Neuron (in vitro differentiated cells): ENCODE results near the gene FH.

Source experiments
- H2AFZ ChIP-seq: one replicate; pipeline ENCODE4 v1.6.1; 2013; ENCODE audit warnings: low read depth, mild to moderate bottlenecking, inconsistent platforms, low read length, moderate library complexity
- H3K27me3 ChIP-seq: one replicate; pipeline ENCODE4 v1.6.1; 2013; ENCODE audit warnings: low read length; ENCODE audit not compliant: insufficient read depth
- H3K36me3 ChIP-seq: one replicate; pipeline ENCODE4 v1.6.1; 2013; ENCODE audit warnings: low read length; ENCODE audit not compliant: insufficient read depth
- H3K4me1 ChIP-seq: one replicate; pipeline ENCODE4 v1.6.1; 2013; ENCODE audit warnings: low read length; ENCODE audit not compliant: insufficient read depth
- H3K4me3 ChIP-seq: 2 replicates; pipeline ENCODE4 v1.5.1; 2013; ENCODE audit warnings: mild to moderate bottlenecking, low read length, moderate library complexity
- H3K9me3 ChIP-seq: one replicate; pipeline ENCODE4 v1.6.1; 2013; ENCODE audit warnings: low read length

FH gene

GRCh38 chr1:241519308-241520079, at the start of gene FH:
Gene FH, minus strand, starts transcription at chr1:241519755. Its CDS starts 33 bp downstream, at chr1:241519722.
- peaks cover 8% of the 10 kb centered on the region for H3K36me3 ChIP-seq
- peaks cover 2% of the 10 kb centered on the region for H3K27me3 ChIP-seq
- H3K9me3 ChIP-seq = no peaks in the 10 kb centered on the region
- H3K4me1 ChIP-seq = peaks cover 22% of the 10 kb centered on the region
- peak within 1 kb of the TSS; percentile 55 for H3K4me3 ChIP-seq
- peak within 1 kb of the TSS; percentile 77 for H2AFZ ChIP-seq

- no peaks in the 10 kb centered on the region for H3K36me3 ChIP-seq
- H3K9me3 ChIP-seq = no peaks in the 10 kb centered on the region
- no peaks in the 10 kb centered on the region for H3K27me3 ChIP-seq
- H3K4me3 ChIP-seq = no peak overlapping the region
- H3K4me1 ChIP-seq = no peaks in the 10 kb centered on the region
- H2AFZ ChIP-seq = no peak overlapping the region
These were observed 41.3 kb upstream of the FH start for GRCh38 chr1:241560849-241561187.

DNA sequence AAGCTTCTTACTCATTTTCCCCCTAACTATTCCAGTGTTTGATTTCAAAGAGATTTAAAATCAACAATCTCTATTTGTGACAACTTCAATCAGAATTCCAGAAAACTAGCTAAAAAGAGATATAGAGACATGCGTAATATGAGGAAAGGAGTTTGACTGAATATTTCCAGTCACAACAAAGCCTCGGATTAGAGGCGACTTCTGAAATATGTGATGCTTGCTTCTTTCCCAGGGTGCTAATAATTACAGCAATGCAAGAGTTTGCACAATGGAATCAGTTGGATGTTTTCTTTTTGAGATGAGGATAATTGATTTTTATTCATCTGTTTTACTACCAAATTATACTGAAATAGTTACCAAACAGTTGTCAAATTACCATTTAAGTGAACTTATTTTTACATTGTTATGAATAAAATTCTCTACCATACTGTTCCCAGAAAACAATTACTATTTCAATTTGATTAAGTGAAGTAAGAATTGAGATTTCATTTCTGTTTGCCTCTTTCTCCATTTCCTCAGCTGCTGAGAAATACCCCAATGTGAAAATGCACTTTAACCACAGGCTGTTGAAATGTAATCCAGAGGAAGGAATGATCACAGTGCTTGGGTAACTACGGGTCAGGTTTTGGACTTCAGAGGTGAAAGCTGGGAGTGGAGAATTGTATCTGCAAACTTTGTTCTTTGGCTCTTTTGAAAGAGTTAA, 40.7 kb upstream of the FH start:
- Histone ChIP-seq H3K27me3 (no peaks in the 10 kb centered on the region), H3K9me3 (no peaks in the 10 kb centered on the region), H3K4me1 (no peaks in the 10 kb centered on the region), H3K36me3 (no peaks in the 10 kb centered on the region), H2AFZ (no peak overlapping the region), H3K4me3 (no peak overlapping the region)

- H3K4me3 ChIP-seq = no peak overlapping the region
- no peaks in the 10 kb centered on the region for H3K36me3 ChIP-seq
- H2AFZ ChIP-seq = no peak overlapping the region
- no peaks in the 10 kb centered on the region for H3K4me1 ChIP-seq
- H3K27me3 ChIP-seq = no peaks in the 10 kb centered on the region
- no peaks in the 10 kb centered on the region for H3K9me3 ChIP-seq
These were observed 38.1 kb upstream of the FH start for GRCh38 chr1:241557551-241558193.

DNA sequence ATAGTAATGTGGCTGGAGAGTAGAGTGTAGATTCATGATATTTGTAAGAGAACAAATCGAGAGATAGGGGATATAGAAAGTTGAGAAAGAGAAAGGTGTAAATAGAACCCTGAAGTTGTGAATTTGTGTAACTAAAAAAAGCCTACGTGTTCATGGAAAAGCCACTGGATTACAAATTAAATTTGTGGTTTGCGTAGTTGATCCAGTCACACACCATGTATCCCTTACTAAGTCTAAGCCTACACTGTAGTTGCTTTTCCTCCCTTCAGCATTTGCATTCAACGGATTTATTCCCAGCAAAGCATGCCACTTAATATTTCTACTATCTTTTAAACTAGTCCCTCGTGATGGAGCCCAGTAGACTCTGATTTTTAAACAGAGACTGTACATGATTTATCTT, 37.5 kb upstream of the FH start:
- no peaks in the 10 kb centered on the region for H3K36me3 ChIP-seq
- no peak overlapping the region for H3K4me3 ChIP-seq
- H2AFZ ChIP-seq = no peak overlapping the region
- no peaks in the 10 kb centered on the region for H3K9me3 ChIP-seq
- no peaks in the 10 kb centered on the region for H3K27me3 ChIP-seq
- H3K4me1 ChIP-seq = no peaks in the 10 kb centered on the region

DNA sequence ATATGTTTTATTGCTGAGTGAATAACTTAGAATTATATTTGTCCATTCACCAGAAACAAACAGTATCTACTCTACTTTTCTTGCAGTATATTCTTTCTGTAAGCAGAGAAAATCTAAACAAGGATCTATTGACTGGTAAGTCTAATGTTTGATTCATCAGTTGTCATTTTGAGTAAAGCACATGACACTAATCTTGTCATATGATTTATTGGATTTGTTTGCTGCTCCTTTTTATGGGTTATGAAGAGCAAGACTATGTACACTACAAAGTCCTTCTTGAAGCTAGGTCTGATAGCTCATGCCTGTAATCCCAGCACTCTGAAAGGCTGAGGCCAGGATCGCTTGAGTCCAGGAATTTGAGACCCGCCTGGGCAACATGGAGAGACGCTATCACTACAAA, 36.0 kb upstream of the FH start:
- no peak overlapping the region for H3K4me3 ChIP-seq
- no peaks in the 10 kb centered on the region for H3K36me3 ChIP-seq
- H3K4me1 ChIP-seq = no peaks in the 10 kb centered on the region
- H2AFZ ChIP-seq = no peak overlapping the region
- H3K9me3 ChIP-seq = no peaks in the 10 kb centered on the region
- H3K27me3 ChIP-seq = no peaks in the 10 kb centered on the region

- H2AFZ ChIP-seq = no peak overlapping the region
- no peaks in the 10 kb centered on the region for H3K9me3 ChIP-seq
- no peak overlapping the region for H3K4me3 ChIP-seq
- H3K27me3 ChIP-seq = no peaks in the 10 kb centered on the region
- no peaks in the 10 kb centered on the region for H3K36me3 ChIP-seq
- no peaks in the 10 kb centered on the region for H3K4me1 ChIP-seq
These were observed 34.5 kb upstream of the FH start for GRCh38 chr1:241553886-241554592.

- no peak overlapping the region for H2AFZ ChIP-seq
These were observed 32.4 kb upstream of the FH start for GRCh38 chr1:241551759-241552638.

GRCh38 chr1:241550318-241550717, 30.8 kb upstream of the FH start:
- Histone ChIP-seq H3K9me3 (no peaks in the 10 kb centered on the region), H3K4me1 (no peaks in the 10 kb centered on the region), H3K27me3 (no peaks in the 10 kb centered on the region), H3K36me3 (no peaks in the 10 kb centered on the region), H3K4me3 (no peak overlapping the region), H2AFZ (no peak overlapping the region)

More at GRCh38 chr1:241551759-241552638, 32.4 kb upstream of the FH start:
- Histone ChIP-seq H3K4me3 (no peak overlapping the region), H3K4me1 (no peaks in the 10 kb centered on the region), H3K36me3 (no peaks in the 10 kb centered on the region), H3K27me3 (no peaks in the 10 kb centered on the region), H3K9me3 (no peaks in the 10 kb centered on the region)

GRCh38 chr1:241548008-241548407, 28.5 kb upstream of the FH start:
- no peaks in the 10 kb centered on the region for H3K27me3 ChIP-seq
- no peaks in the 10 kb centered on the region for H3K36me3 ChIP-seq
- no peak overlapping the region for H3K4me3 ChIP-seq
- no peaks in the 10 kb centered on the region for H3K9me3 ChIP-seq
- H2AFZ ChIP-seq = no peak overlapping the region
- no peaks in the 10 kb centered on the region for H3K4me1 ChIP-seq

DNA sequence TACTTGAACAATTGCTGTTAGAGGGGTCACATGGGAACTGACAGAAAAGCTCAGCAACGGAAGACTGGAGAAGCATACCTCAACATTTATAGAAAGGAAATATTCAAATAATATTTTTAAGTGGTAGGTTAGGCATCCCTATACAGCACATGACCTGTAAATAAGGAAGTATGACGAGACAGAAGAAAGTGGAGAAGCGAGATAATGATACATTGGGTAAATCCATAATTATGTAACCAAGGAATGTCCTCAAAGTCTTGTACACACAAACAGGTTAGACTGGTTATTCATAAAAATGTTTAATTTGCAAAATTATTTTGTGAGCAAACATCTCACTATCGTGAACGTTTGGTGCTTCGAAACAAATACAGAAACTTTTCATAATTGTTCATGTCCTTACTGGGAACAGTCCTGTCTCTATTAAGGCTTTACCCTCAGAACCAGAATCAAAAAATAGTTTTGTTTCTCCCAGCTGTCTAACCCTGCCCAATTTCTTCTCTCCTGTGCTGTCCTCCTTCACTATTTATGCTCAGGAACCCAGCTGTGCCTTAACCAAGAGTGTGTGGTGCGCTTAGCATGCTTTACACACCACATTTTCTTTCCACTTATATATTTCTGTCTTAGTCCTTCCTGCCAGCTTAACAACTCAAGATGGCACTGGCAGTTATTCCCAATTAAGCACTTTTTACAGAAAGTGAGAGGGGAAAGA, 22.8 kb upstream of the FH start:
- Histone ChIP-seq H3K4me1 (no peaks in the 10 kb centered on the region), H3K36me3 (no peaks in the 10 kb centered on the region), H2AFZ (no peak overlapping the region), H3K4me3 (no peak overlapping the region), H3K27me3 (peaks cover 3% of the 10 kb centered on the region), H3K9me3 (no peaks in the 10 kb centered on the region)

DNA sequence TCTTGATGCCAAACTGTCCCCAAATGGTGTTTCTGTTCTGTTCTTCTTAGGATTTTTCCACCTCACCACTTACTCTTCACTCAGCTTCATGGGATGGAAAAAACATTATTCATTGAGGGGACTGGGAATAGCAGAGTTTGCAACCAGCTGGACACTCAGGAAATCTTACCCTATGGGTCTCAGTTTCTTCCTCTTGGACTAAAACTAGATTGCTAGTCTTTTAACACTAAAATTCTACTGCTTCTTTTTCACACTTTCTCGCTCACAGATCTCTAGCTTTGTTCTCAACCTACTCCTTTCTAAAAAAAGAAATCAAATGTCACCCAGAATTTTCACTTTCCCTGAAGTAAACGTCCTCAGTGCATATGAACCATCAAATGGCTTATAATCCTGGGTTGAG, 17.4 kb upstream of the FH start:
- Histone ChIP-seq H3K36me3 (no peaks in the 10 kb centered on the region), H3K27me3 (peaks cover 9% of the 10 kb centered on the region), H3K9me3 (no peaks in the 10 kb centered on the region), H3K4me3 (no peak overlapping the region), H2AFZ (no peak overlapping the region), H3K4me1 (peaks cover 6% of the 10 kb centered on the region)
